ENCODE measurements around the gene FBXO47. TPM values are rescaled to one million over a fixed set of nuclear protein-coding genes. Genes with fewer than 3 reads are reported as not detected.
A peak's percentile ranks its signal among the peaks of the same experiment; 100 is the strongest.

The FBXO47 gene
- total RNA-seq, 1 donor from 2014 or later = not detected

GRCh38 chr17:38910325-38910724 is 56.9 kb downstream of the FBXO47 start:
- no peak for ATAC-seq (ENCODE audit: low read depth)
- intact Hi-C loops (cut with micrococcal nuclease) = no loop called here
- Mint-ChIP-seq H3K27ac (peak overlapping the region; percentile 30), H3K4me3 (no peak overlapping the region), H3K27me3 (no peaks in the 10 kb centered on the region), H3K9me3 (no peaks in the 10 kb centered on the region), H3K4me1 (peaks cover 32% of the 10 kb centered on the region), H3K36me3 (ENCODE audit: low read depth) (peaks cover 53% of the 10 kb centered on the region)
- CTCF ChIA-PET = no interaction called here
- TF ChIP-seq CTCF (IDR thresholded peaks at IDR 0.05) = no peak
- POLR2A ChIA-PET = interaction anchor here (0.6 kb wide), 2 partner anchors 11 to 15 kb away, joined by 3 to 8 read pairs; partner anchors contain the start of gene LASP1NB
- no peak for DNase-seq

GRCh38 chr17:38908676-38909181 is 58.5 kb downstream of the FBXO47 start:
- CTCF ChIA-PET = no interaction called here

GRCh38 chr17:38907930-38908675 is 59.1 kb downstream of the FBXO47 start:
- TF ChIP-seq CTCF (IDR thresholded peaks at IDR 0.05) = no peak
- ChIA-PET POLR2A (interaction anchor here (0.9 to 3.2 kb wide), 3 partner anchors 9 to 59 kb away, joined by 3 to 15 read pairs (median 5); partner anchors contain the start of genes FBXO47 and LASP1), CTCF (interaction anchor here (1.8 kb wide), 1 partner anchor 75 kb away, joined by 7 read pairs; no protein-coding TSS in a partner anchor)
- no peaks in the 10 kb centered on the region for H3K9me3 Mint-ChIP-seq
- peak overlapping the region; percentile 35 for H3K4me3 Mint-ChIP-seq
- DNase-seq (no peak), ATAC-seq (ENCODE audit: low read depth) (no peak)
- H3K36me3 Mint-ChIP-seq (ENCODE audit: low read depth) = peaks cover 52% of the 10 kb centered on the region
- intact Hi-C loops (cut with micrococcal nuclease) = loop anchor here (2.0 kb wide), 1 partner anchor 17 kb away; the partner anchor contains the start of gene LASP1NB
- peak overlapping the region; percentile 74 for H3K27ac Mint-ChIP-seq
- no peaks in the 10 kb centered on the region for H3K27me3 Mint-ChIP-seq
- H3K4me1 Mint-ChIP-seq = peaks cover 39% of the 10 kb centered on the region

More at GRCh38 chr17:38908676-38909181, 58.5 kb downstream of the FBXO47 start:
- POLR2A ChIA-PET = interaction anchor here (0.6 to 3.2 kb wide), 6 partner anchors 10 to 1300 kb away, joined by 4 to 15 read pairs (median 6); partner anchors contain the start of genes LASP1 and SYNRG
- Mint-ChIP-seq H3K9me3 (no peaks in the 10 kb centered on the region), H3K27me3 (no peaks in the 10 kb centered on the region), H3K27ac (peak overlapping the region; percentile 63), H3K36me3 (ENCODE audit: low read depth) (peaks cover 50% of the 10 kb centered on the region), H3K4me3 (peak overlapping the region; percentile 35), H3K4me1 (peaks cover 37% of the 10 kb centered on the region)
- ATAC-seq (ENCODE audit: low read depth) = peak; percentile 45
- intact Hi-C loops (cut with micrococcal nuclease) = loop anchor here (2.0 kb wide), 1 partner anchor 16 kb away; the partner anchor contains the start of gene LASP1NB
- TF ChIP-seq CTCF (IDR thresholded peaks at IDR 0.05) = no peak
- DNase-seq = no peak

- POLR2A ChIA-PET = interaction anchor here (0.8 to 3.2 kb wide), 5 partner anchors 8 to 293 kb away, joined by 3 to 15 read pairs (median 5); partner anchors contain the start of genes FBXO47, LASP1 and RPL19
These were observed 60.6 kb downstream of the FBXO47 start for GRCh38 chr17:38906460-38907228.

More at GRCh38 chr17:38906460-38907228, 60.6 kb downstream of the FBXO47 start:
- H3K27me3 Mint-ChIP-seq = no peaks in the 10 kb centered on the region
- H3K4me1 Mint-ChIP-seq = peaks cover 42% of the 10 kb centered on the region
- H3K4me3 Mint-ChIP-seq = no peak overlapping the region
- no peak for DNase-seq
- CTCF ChIA-PET = interaction anchor here (1.2 to 1.8 kb wide), 2 partner anchors 35 to 76 kb away, joined by 4 to 7 read pairs; no protein-coding TSS in a partner anchor
- H3K9me3 Mint-ChIP-seq = no peaks in the 10 kb centered on the region
- ATAC-seq (ENCODE audit: low read depth) = no peak
- intact Hi-C loops (cut with micrococcal nuclease) = no loop called here
- peak overlapping the region; percentile 74 for H3K27ac Mint-ChIP-seq
- no peak for TF ChIP-seq CTCF (IDR thresholded peaks at IDR 0.05)
- peaks cover 52% of the 10 kb centered on the region for H3K36me3 Mint-ChIP-seq (ENCODE audit: low read depth)
